Activated CD4-positive, alpha-beta T cell treated with anti-CD3 and anti-CD28 coated beads for 4 hours (primary cell): ENCODE measurements around the gene MALT1.

Experiments
- DNase-seq, 2 donors: peaks; one replicate each; pipeline ENCODE4 v3.0.0-alpha.2; 2020

The MALT1 gene

GRCh38 chr18:58780045-58780444, 108.8 kb downstream of the MALT1 start:
- DNase-seq, result no peak

GRCh38 chr18:58781627-58782194, 110.4 kb downstream of the MALT1 start:
- peak; percentile 53 to 73 for DNase-seq

GRCh38 chr18:58784601-58785137, 113.4 kb downstream of the MALT1 start:
- no peak for DNase-seq

GRCh38 chr18:58785171-58785805, 114.0 kb downstream of the MALT1 start:
- DNase-seq, result no peak

- no peak for DNase-seq
Observed at GRCh38 chr18:58785870-58786269, 114.6 kb downstream of the MALT1 start.

GRCh38 chr18:58787536-58788149, 116.4 kb downstream of the MALT1 start:
- no peak for DNase-seq

GRCh38 chr18:58788470-58788869, 117.2 kb downstream of the MALT1 start:
- DNase-seq, result no peak

DNA sequence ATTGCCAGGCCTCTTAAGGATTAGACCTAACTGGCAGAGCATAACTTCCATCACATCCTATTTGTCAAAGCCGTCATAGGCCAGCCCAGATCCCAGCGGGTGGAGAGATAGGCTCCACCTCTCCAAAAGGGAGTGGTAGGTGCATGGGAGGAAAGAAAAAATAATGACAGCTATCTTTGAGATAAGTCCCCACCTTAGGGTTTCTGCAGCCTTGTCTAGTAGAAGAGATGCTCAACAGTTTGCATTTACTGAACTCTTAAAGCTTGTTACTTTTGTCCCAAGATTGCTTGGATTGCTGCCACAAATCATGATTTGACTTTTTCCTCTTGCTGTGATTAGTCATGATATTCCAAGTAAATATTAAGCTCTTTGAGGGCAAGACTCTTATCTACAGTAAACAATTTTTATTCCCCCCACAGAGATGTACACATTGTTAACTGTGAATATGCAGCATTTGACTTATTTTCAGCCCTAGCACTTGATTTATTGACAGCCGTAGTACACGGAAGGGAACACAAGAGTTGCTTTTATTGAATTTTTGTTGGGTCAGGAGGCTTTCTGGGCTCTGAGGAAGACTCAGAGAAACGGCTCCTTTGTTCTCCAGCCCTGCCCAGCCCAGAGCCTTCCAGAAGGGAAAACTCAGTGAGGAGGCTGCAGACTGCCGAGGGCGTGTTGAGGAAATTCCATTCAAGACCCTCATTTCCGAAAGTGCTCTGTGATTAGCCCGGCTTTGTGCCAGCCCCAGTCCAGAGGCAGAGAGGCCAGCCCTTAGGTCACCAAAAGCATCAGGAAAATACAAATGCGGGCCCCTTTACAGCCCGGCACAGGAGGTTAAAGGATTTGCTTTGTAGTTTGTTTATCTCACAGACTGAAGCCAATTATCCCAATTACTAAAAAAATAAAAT, 118.0 kb downstream of the MALT1 start:
- no peak for DNase-seq

DNA sequence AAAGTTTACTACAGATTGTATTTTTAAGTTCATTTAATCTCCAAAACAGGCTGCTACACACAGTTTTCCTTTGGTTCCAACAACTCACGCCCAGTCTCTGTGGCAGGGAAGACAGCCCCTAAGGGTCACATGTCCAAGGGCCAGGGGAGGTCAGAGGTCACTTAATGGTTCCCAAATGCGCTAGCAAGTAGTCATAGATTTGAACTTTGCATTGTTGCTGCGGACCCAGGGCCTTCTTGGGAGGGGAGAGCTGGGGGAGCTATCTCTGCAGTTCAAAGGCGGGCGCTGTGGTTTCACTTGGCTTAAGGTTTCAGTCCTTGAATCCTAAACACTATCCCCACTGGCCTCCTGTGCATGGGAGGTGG, 118.6 kb downstream of the MALT1 start:
- DNase-seq, result no peak

DNA sequence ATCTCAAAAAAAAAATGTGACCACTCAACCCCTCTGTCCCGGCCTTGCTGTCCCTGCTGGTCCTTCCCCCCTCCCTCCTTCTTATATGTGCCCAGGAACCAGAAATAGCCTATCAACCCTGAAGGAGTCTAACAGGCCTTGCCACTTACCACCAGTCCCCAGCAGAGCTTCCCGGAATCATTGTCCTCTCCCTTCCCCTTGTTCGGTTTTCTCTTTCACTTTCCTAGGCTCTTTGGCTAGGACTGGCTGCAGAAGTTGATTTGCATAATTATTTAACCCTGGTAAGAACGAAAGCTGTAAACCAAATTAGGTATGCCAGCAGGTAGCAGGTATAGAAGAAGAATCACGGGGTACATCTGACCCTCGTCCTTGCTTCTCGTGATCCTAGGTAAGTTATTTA, 120.8 kb downstream of the MALT1 start:
- no peak for DNase-seq

DNA sequence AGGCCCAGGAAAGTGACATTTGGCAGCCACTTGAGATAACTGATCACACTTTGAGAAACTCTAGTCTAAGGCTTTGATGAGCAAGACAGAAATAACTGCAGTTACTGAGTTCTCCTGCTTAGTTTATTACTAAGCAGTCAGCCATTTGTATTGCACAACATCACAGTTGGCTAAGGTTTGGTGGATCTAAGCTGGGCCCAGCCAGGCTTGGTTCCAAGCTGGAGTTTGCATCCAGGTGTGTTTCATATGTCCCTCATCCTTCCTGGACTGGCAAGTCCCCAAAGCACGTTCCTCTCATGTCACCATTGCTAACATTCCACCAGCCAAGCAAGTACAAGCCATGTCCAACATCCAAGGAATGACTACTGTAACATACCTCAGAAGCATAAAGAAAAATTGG, 122.1 kb downstream of the MALT1 start:
- no peak for DNase-seq

- DNase-seq, result no peak
Observed at GRCh38 chr18:58796220-58796619, 125.0 kb downstream of the MALT1 start.

DNA sequence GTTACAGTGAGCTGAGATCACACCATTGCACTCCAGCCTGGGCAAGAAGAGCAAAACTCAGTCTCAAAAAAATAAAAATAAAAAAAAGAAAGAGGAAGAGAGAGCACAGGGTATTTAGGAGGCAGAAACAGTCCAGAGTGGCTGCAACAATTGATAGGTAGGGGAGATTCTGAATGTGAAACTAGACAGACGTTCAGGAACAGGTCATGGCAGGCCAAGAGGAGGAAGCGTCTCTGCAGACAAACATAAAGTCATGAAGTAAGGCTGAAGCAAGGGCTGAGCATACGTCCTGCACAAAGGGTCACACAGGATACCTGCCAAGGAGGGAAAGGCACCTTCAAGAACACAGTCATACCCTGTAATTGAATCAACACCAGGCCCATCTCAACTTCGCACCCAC, 129.3 kb downstream of the MALT1 start:
- DNase-seq, result no peak

DNA sequence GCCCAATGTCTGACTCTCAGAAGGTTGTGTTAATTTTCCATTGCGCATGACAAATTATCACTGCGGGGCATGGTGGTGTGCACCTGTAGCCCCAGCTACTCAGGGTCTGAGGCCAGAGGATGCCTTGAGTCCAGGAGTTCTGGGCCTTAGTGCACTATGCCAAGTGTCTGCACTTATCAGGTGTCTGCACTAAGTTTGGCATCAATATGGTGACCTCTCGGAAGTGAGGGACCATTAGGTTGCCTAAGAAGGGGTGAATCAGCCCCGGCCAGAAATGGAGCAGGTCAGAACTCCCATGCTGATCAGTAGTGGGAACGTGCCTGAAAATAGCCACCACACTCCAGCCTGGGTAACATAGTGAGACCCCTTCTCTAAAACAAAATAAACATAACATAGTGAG, 131.7 kb downstream of the MALT1 start:
- no peak for DNase-seq

DNA sequence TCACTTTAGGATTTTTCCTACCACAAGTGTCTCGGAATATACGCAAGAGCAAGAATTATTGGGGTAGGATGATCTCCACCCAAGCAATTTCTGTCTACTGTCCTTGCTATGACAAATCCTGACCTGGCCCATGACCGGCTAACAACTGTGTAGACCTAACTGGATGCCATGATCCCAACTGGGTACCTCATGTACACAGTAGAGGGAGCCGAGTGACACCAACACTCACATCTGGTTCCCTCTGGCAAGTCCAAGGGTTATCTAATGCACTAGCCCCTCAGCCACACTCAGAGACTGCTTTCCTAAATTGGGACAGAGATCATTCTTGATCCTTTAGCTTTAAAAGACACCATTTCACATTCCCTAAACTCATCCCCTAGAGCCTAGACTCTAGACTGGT, 132.7 kb downstream of the MALT1 start:
- no peak for DNase-seq
